Naive thymus-derived CD4-positive, alpha-beta T cell (primary cell): Measurements from ENCODE around the gene PNMT. TPM values are rescaled to one million over a fixed set of nuclear protein-coding genes. Genes with fewer than 3 reads are reported as not detected.

Experiments used
- ATAC-seq: fragments of 150-1000 bp; cut with Tn5 transposase; 2 replicates; pipeline ENCODE4 v1.10.0; 2021; ENCODE audit warnings: mild to moderate bottlenecking, moderate library complexity
- CTCF ChIA-PET: fragments of 350-600 bp; sonication (Branson Sonifier 250); formaldehyde crosslinking; loops from one replicate; lab custom pipeline; 2021; ENCODE audit warnings: antibody characterized with exemption; lab: Charles Lee
- POLR2A ChIA-PET: fragments of 350-600 bp; sonication (Branson Sonifier 250); formaldehyde crosslinking; loops from one replicate; lab custom pipeline; 2021; ENCODE audit warnings: antibody characterized with exemption, inconsistent platforms; lab: Charles Lee
- DNase-seq, 9 donors: peaks; one replicate each; pipeline versions ENCODE4 v3.0.0 to v3.0.0-alpha.2; 2020 to 2022; ENCODE audit warnings: mixed read lengths in 1 of 9
- H3K27ac ChIP-seq: one replicate; pipeline ENCODE4 v1.7.0; 2013; ENCODE audit warnings: mild to moderate bottlenecking, low read depth, low read length, moderate library complexity
- H3K27me3 ChIP-seq, 2 donors: one replicate each; pipeline ENCODE4 v1.7.0; 2013; ENCODE audit warnings: low read length in 2 of 2, mild to moderate bottlenecking in 2 of 2, moderate library complexity in 2 of 2; ENCODE audit not compliant: control insufficient read depth in 2 of 2, insufficient read depth in 2 of 2
- H3K36me3 ChIP-seq, 3 experiments: 1 replicate in 2 of 3; 2 replicates in 1 of 3; pipeline ENCODE4 v1.7.0; 2013; ENCODE audit warnings: low read length in 3 of 3, mild to moderate bottlenecking in 3 of 3, moderate library complexity in 1 of 3; ENCODE audit not compliant: insufficient read depth in 3 of 3, control insufficient read depth in 2 of 3
- H3K4me1 ChIP-seq, 2 donors: one replicate each; pipeline ENCODE4 v1.7.0; 2013; ENCODE audit warnings: low read length in 2 of 2, mild to moderate bottlenecking in 2 of 2, moderate library complexity in 1 of 2; ENCODE audit not compliant: control insufficient read depth in 2 of 2, insufficient read depth in 2 of 2
- H3K4me3 ChIP-seq: 2 replicates; pipeline ENCODE4 v1.7.0; 2013; ENCODE audit warnings: mild to moderate bottlenecking, low read length
- H3K9me3 ChIP-seq, 3 experiments: 1 replicate in 2 of 3; 2 replicates in 1 of 3; pipeline ENCODE4 v1.7.0; 2013; ENCODE audit warnings: low read length in 3 of 3; ENCODE audit not compliant: control insufficient read depth in 2 of 3
- H3K27ac Mint-ChIP-seq, 9 donors: one replicate each; pipeline ENCODE4 v1.8.0; 2020 to 2022; ENCODE audit warnings: mixed read lengths in 9 of 9, mild to moderate bottlenecking in 8 of 9, moderate library complexity in 5 of 9, inconsistent platforms in 2 of 9
- H3K27me3 Mint-ChIP-seq, 5 donors: one replicate each; pipeline ENCODE4 v1.8.0; 2021 to 2022; ENCODE audit warnings: mixed read lengths in 5 of 5, mild to moderate bottlenecking in 1 of 5
- H3K36me3 Mint-ChIP-seq, 5 donors: one replicate each; pipeline ENCODE4 v1.8.0; 2020 to 2022; ENCODE audit warnings: mixed read lengths in 5 of 5, mild to moderate bottlenecking in 3 of 5, inconsistent platforms in 1 of 5
- H3K4me1 Mint-ChIP-seq, 7 donors: one replicate each; pipeline ENCODE4 v1.8.0; 2020 to 2022; ENCODE audit warnings: mixed read lengths in 7 of 7, mild to moderate bottlenecking in 3 of 7, inconsistent platforms in 1 of 7
- H3K4me3 Mint-ChIP-seq, 10 donors: one replicate each; pipeline ENCODE4 v1.8.0; 2020 to 2022; ENCODE audit warnings: mild to moderate bottlenecking in 10 of 10, mixed read lengths in 10 of 10, moderate library complexity in 6 of 10, inconsistent platforms in 2 of 10
- H3K9me3 Mint-ChIP-seq, 11 donors: one replicate each; pipeline ENCODE4 v1.8.0; 2020 to 2022; ENCODE audit warnings: mixed read lengths in 11 of 11, mild to moderate bottlenecking in 4 of 11, inconsistent platforms in 1 of 11, moderate library complexity in 1 of 11
- intact Hi-C, 2 donors: fragments of 100-400 bp; cut with micrococcal nuclease; formaldehyde crosslinking; loops; one replicate each; pipeline ENCODE4 v1.15.1; 2023
- polyA plus RNA-seq, 2 donors: library from polyadenylated mRNA; unstranded; fragments of 300-500 nt; fragmentation: Illumina TruSeq; gene quantifications; one replicate each; pipeline ENCODE4 v1.2.3, GENCODE V29; 2021
- total RNA-seq, 6 experiments: library from RNA in 5 of 6; stranded (reverse) in 5 of 6; gene quantifications; 1 replicate in 5 of 6; 2 replicates in 1 of 6; pipeline ENCODE4 v1.2.3 and lab custom pipeline; 2021 to 2026

PNMT gene
- total and polyA plus RNA-seq, 7 experiments from 2014 or later: 0.36 to 0.89 (median 0.49) TPM; not detected in 1

DNA sequence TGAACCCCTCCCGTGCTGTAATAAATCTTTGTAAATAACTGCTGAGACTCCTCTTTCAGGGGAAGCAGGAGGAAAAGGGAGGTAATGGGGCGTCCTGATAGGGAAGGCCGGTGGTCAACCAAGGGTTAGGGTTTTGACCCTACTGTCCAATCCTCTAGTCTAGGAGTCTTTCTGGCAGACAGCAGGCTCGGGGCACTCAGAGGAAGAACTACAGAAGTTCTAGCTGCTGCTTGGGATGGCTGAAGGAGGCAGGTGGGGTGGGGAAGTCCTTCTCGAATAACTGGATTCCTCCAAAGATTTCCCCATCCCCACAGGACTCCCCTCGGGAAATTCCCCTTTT, 31.7 kb upstream of the PNMT start:
- ATAC-seq: peak; percentile 7
- ChIA-PET POLR2A (interaction anchor here (1.2 to 2.1 kb wide), 3 partner anchors 13 to 42 kb away, joined by 3 to 6 read pairs (median 5); partner anchors contain the start of gene PNMT), CTCF (interaction anchor here (2.0 to 10.7 kb wide), 2 partner anchors 14 kb away, joined by 7 to 104 read pairs; partner anchors contain the start of gene PPP1R1B)
- Histone ChIP-seq H3K9me3 (no peaks in the 10 kb centered on the region), H3K4me1 (peaks cover 37 to 43% of the 10 kb centered on the region in 2 donors), H3K36me3 (peaks cover 0 to 6% (median 0%) of the 10 kb centered on the region in 3 experiments), H3K27me3 (no peaks in the 10 kb centered on the region), H3K27ac (peak overlapping the region; percentile 92), H3K4me3 (peak overlapping the region; percentile 86)
- Mint-ChIP-seq H3K4me1 (peaks cover 40 to 67% (median 55%) of the 10 kb centered on the region in 7 donors), H3K27ac (peak overlapping the region; percentile 76 to 96 (median 91)), H3K36me3 (peaks cover 0 to 4% (median 0%) of the 10 kb centered on the region in 5 donors), H3K9me3 (no peaks in the 10 kb centered on the region), H3K4me3 (peak overlapping the region; percentile 89 to 98 (median 95)), H3K27me3 (peaks cover 0 to 6% (median 0%) of the 10 kb centered on the region in 5 donors)
- no peak for DNase-seq
- intact Hi-C loops: loop anchor here (2.0 to 5.0 kb wide), 7 partner anchors 51 to 346 kb away; partner anchors contain the start of genes LRRC3C (in 2 of the 2), MIEN1 (in 2 of the 2), ORMDL3 (in 2 of the 2) and CDK12 (in 1 of the 2)

DNA sequence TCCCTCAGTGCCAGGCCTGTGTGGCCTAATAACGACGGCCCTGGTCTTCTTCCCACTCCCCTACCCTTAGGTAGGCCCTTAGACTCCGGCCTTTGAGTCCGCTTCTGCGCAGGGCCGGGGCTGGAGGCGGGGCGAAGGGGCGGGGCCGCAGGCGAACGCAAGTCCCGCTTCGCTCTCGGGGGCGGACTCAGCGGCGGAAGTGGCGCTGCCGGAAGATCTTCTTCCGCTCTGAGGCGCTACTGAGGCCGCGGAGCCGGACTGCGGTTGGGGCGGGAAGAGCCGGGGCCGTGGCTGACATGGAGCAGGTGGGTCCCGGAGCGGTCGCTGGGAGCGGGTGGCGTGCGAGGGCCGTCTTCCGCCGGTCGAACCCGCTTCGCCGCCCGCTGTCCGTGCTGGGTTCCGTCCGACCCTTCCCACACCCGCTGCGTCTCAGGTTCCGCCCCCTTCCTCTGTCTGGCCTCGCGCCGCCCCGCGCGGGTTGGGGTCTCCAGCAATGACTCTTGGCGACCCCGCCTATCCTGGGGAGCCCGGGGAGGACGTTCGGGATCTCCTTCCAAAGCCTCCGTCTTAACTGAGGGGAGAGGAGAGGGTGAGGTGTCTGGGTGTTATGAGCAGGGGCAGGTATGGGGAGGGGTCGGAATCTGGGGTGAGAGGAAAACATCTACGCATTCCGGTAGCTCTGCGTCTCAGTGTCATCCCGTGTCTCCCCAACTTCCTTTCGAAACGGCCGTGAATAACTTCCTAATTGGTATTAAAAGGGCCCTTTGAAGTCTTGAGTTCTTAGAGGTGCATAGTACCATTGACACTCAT, 31.1 kb upstream of the PNMT start, which contains the start of gene STARD3:
TSS of gene STARD3 (plus strand) at position 218 of the 810 bp plus-strand sequence. CDS start 16,388 bp downstream, outside the sequence.
- intact Hi-C loops: loop anchor here (1.0 to 5.0 kb wide), 11 partner anchors 15 to 345 kb away; partner anchors contain the start of genes LRRC3C (in 2 of the 2), MIEN1 (in 2 of the 2), ORMDL3 (in 2 of the 2) and PGAP3 (in 2 of the 2)
- Histone ChIP-seq H3K4me1 (peaks cover 43 to 49% of the 10 kb centered on the region in 2 donors), H3K9me3 (no peaks in the 10 kb centered on the region), H3K27me3 (no peaks in the 10 kb centered on the region), H3K4me3 (peak within 1 kb of the TSS; percentile 86), H3K36me3 (peaks cover 0 to 6% (median 0%) of the 10 kb centered on the region in 3 experiments), H3K27ac (peak within 1 kb of the TSS; percentile 92)
- Mint-ChIP-seq H3K4me3 (peak within 1 kb of the TSS; percentile 89 to 98 (median 95)), H3K4me1 (peaks cover 40 to 71% (median 60%) of the 10 kb centered on the region in 7 donors), H3K9me3 (no peaks in the 10 kb centered on the region), H3K36me3 (peaks cover 0 to 7% (median 0%) of the 10 kb centered on the region in 5 donors), H3K27me3 (peaks cover 0 to under 1% (median 0%) of the 10 kb centered on the region in 5 donors), H3K27ac (peak within 1 kb of the TSS; percentile 76 to 97 (median 92))
- ATAC-seq (peak; percentile 95), DNase-seq (peak; percentile 80 to 92 (median 86))
- POLR2A ChIA-PET: interaction anchor here (0.7 to 3.5 kb wide), 13 partner anchors 13 to 118 kb away, joined by 3 to 14 read pairs (median 5); partner anchors contain the start of genes MIEN1 and PGAP3
- CTCF ChIA-PET: interaction anchor here (0.5 to 10.7 kb wide), 6 partner anchors 15 to 86 kb away, joined by 3 to 104 read pairs (median 4); partner anchors contain the start of gene PPP1R1B

DNA sequence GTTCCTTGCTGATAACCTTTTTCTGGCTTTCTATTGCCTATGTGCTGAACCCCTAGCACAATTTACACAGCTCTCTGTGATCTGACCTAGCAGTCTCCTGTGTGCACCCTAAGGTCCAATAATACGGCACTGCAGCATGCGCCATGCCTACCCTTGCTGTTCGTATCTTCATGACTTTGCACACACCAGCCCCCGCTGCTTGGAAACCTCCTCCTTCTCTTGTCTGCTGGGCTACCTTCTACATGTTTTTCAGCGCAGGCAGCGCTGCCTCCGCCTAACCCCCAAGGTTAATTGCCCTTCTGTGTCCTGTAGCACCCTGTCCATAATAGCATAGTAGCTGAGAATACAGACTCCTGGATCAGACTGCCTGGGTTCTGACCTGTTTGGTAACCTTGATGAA, 29.9 kb upstream of the PNMT start:
- Mint-ChIP-seq H3K4me1 (peaks cover 51 to 83% (median 70%) of the 10 kb centered on the region in 7 donors), H3K4me3 (peak overlapping the region; percentile 89 to 98 (median 95)), H3K9me3 (no peaks in the 10 kb centered on the region), H3K27ac (peak overlapping the region; percentile 76 to 96 (median 92)), H3K27me3 (no peaks in the 10 kb centered on the region), H3K36me3 (peaks cover 0 to 7% (median 0%) of the 10 kb centered on the region in 5 donors)
- CTCF ChIA-PET: interaction anchor here (0.6 to 10.7 kb wide), 7 partner anchors 14 to 744 kb away, joined by 3 to 104 read pairs (median 4); partner anchors contain the start of gene PPP1R1B
- intact Hi-C loops: loop anchor here (2.0 to 5.0 kb wide), 7 partner anchors 16 to 344 kb away; partner anchors contain the start of genes MIEN1 (in 2 of the 2), CDK12 (in 1 of the 2), LRRC3C (in 1 of the 2) and ORMDL3 (in 1 of the 2)
- peaks cover 0 to 6% (median 0%) of the 10 kb centered on the region in 3 experiments for H3K36me3 ChIP-seq
- no peak for DNase-seq
- ATAC-seq: no peak
- peak overlapping the region; percentile 86 for H3K4me3 ChIP-seq
- H3K27me3 ChIP-seq: no peaks in the 10 kb centered on the region
- H3K9me3 ChIP-seq: no peaks in the 10 kb centered on the region
- peaks cover 50 to 52% of the 10 kb centered on the region in 2 donors for H3K4me1 ChIP-seq
- POLR2A ChIA-PET: interaction anchor here (0.5 to 3.5 kb wide), 14 partner anchors 9 to 137 kb away, joined by 3 to 14 read pairs (median 4); partner anchors contain the start of genes MIEN1 and PGAP3
- peak overlapping the region; percentile 92 for H3K27ac ChIP-seq

DNA sequence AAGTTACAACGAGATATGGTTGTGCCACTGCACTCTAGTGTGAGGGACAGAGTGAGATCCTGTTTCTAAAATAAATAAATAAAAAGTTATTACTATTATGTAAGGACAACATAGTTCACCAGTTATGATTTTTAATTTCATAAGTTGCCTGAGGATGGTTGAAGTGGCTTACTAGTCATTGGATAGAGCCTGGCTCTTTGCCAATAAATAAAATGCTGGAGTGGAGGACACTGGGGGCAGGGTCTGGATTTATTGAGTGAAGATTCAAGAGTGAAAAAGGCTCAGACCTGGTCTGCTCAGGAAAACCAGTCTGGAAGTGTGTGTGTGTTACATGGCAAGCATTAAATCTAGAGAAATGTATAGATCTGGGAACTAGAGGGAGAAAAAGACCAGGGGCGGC, 29.2 kb upstream of the PNMT start:
- no peaks in the 10 kb centered on the region for H3K9me3 Mint-ChIP-seq
- ChIA-PET POLR2A (interaction anchor here (1.0 to 3.5 kb wide), 7 partner anchors 9 to 114 kb away, joined by 3 to 14 read pairs (median 4); partner anchors contain the start of gene MIEN1), CTCF (interaction anchor here (0.9 to 10.7 kb wide), 5 partner anchors 11 to 33 kb away, joined by 4 to 104 read pairs (median 4); partner anchors contain the start of gene PPP1R1B)
- no peak for DNase-seq
- Histone ChIP-seq H3K9me3 (no peaks in the 10 kb centered on the region), H3K27ac (no peak overlapping the region), H3K4me3 (peak overlapping the region; percentile 86), H3K27me3 (no peaks in the 10 kb centered on the region), H3K36me3 (peaks cover 0 to 6% (median 0%) of the 10 kb centered on the region in 3 experiments), H3K4me1 (peaks cover 50 to 58% of the 10 kb centered on the region in 2 donors)
- ATAC-seq: no peak
- H3K36me3 Mint-ChIP-seq: peaks cover 0 to 7% (median 0%) of the 10 kb centered on the region in 5 donors
- H3K27me3 Mint-ChIP-seq: no peaks in the 10 kb centered on the region
- peak overlapping the region in 9 of 10 donors; percentile 62 to 98 (median 89) for H3K4me3 Mint-ChIP-seq
- peaks cover 56 to 90% (median 77%) of the 10 kb centered on the region in 7 donors for H3K4me1 Mint-ChIP-seq
- H3K27ac Mint-ChIP-seq: peak overlapping the region in 8 of 9 donors; percentile 23 to 94 (median 66)
- intact Hi-C loops: loop anchor here (2.0 to 5.0 kb wide), 7 partner anchors 16 to 343 kb away; partner anchors contain the start of genes MIEN1 (in 2 of the 2), CDK12 (in 1 of the 2), LRRC3C (in 1 of the 2) and ORMDL3 (in 1 of the 2)

DNA sequence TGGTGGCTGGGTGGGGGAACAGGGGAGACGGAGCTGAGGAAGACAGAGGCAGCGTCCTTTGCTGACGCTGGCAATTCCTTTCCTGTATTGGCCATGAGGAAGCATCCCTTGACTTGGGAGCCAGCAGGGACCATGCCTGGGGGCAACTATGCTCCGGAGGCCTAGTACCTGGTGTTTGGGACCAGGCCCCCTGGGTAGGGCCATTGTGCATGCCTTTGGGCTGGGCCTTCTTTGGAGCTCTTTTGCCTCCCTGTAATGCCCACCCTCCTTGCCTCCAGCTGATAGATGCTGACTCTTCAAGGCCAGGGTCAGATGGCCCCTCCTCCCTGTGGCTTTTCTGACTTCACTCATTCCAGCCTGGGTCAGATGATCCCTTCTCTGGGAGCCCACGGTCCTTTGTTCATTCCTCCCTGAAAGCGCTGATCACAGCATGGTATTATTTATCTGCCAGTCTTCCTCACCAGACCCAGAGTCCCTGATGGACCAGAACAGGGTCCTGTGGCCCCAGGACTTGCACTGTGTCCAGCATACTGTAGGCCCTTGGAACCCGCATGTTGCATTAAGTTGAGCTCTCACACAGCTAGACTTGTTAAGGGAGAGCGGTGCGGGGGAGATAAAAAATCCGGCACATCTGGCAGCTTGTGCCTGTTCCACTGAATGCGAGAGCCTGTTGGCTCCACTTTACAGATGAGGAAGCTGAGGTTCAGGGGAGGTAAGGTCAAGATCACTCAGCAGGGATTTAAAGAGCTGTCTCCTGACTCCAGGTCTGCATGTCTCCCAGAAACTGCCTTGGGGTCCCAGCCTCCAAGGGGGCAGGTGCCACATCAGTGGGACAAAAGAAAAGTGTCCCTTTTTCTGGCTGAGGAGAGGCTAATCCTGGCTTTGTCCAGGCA, 28.4 kb upstream of the PNMT start:
- H3K4me3 Mint-ChIP-seq: peak overlapping the region in 9 of 10 donors; percentile 24 to 98 (median 69)

More for the DNA sequence above, 28.4 kb upstream of the PNMT start:
- Histone ChIP-seq H3K4me1 (peaks cover 46 to 61% of the 10 kb centered on the region in 2 donors), H3K9me3 (no peaks in the 10 kb centered on the region), H3K4me3 (no peak overlapping the region), H3K36me3 (peaks cover 0 to 8% (median 0%) of the 10 kb centered on the region in 3 experiments), H3K27me3 (no peaks in the 10 kb centered on the region), H3K27ac (no peak overlapping the region)
- no peak for DNase-seq
- ChIA-PET POLR2A (interaction anchor here (0.6 to 3.5 kb wide), 5 partner anchors 18 to 1179 kb away, joined by 3 to 14 read pairs (median 12); partner anchors contain the start of gene MIEN1), CTCF (interaction anchor here (0.9 to 10.7 kb wide), 5 partner anchors 11 to 48 kb away, joined by 3 to 104 read pairs (median 5); partner anchors contain the start of genes PGAP3 and PPP1R1B)
- intact Hi-C loops: loop anchor here (2.0 to 5.0 kb wide), 7 partner anchors 15 to 342 kb away; partner anchors contain the start of genes MIEN1 (in 2 of the 2), CDK12 (in 1 of the 2), LRRC3C (in 1 of the 2) and ORMDL3 (in 1 of the 2)
- Mint-ChIP-seq H3K36me3 (peaks cover 0 to 7% (median 0%) of the 10 kb centered on the region in 5 donors), H3K27me3 (no peaks in the 10 kb centered on the region), H3K27ac (peak overlapping the region in 6 of 9 donors; percentile 23 to 78 (median 50)), H3K4me1 (peaks cover 59 to 91% (median 77%) of the 10 kb centered on the region in 7 donors), H3K9me3 (no peaks in the 10 kb centered on the region)
- ATAC-seq: no peak
